ENCODE measurements around the gene EEF2K. TPM values are rescaled to one million over a fixed set of nuclear protein-coding genes. Genes with fewer than 3 reads are reported as not detected.

Gene EEF2K
- total and polyA plus RNA-seq, 2 of the 13 experiments (the other 11 are each of a cell fraction or from before 2014, with no cell fraction given), result 22.0 to 23.8 TPM

GRCh38 chr16:22195695-22196558, 10.2 kb upstream of the EEF2K start (continued):
- TF ChIP-seq UBTF (CRISPR knock-in tag; IDR thresholded peaks at IDR 0.05) (no peak; the same call in 1 of the 2 replicates), DMTF1 (CRISPR knock-in tag; IDR thresholded peaks at IDR 0.05) (0 out of 2 replicates have a peak, but pooled peaks have one; percentile 39), RARG (CRISPR knock-in tag; IDR thresholded peaks at IDR 0.05; ENCODE audit: low read depth) (peak; percentile 29; the same call in 1 of the 2 replicates), ZNF616 (CRISPR knock-in tag; IDR thresholded peaks at IDR 0.05; ENCODE audit: low read depth) (peak; percentile 72; the same call in 1 of the 2 replicates), IKZF5 (CRISPR knock-in tag; IDR thresholded peaks at IDR 0.05) (peak; percentile 98), KDM5A (IDR thresholded peaks at IDR 0.05; ENCODE audit: borderline replicate concordance, low read length) (peak; percentile 81), JUN (CRISPR knock-in tag; IDR thresholded peaks at IDR 0.05) (no peak), GATAD2A (CRISPR knock-in tag; IDR thresholded peaks at IDR 0.05) (peak; percentile 86), MAF1 (CRISPR knock-in tag; IDR thresholded peaks at IDR 0.05; ENCODE audit: borderline replicate concordance) (peak; percentile 100), MTERF4 (CRISPR knock-in tag; IDR thresholded peaks at IDR 0.05) (peak; percentile 88; the same call in 1 of the 2 replicates), THAP7 (CRISPR knock-in tag; IDR thresholded peaks at IDR 0.05) (no peak), IRF2 (CRISPR knock-in tag; IDR thresholded peaks at IDR 0.05) (peak; percentile 89; the same call in 1 of the 2 replicates), ZNF484 (CRISPR knock-in tag; IDR thresholded peaks at IDR 0.05; ENCODE audit: borderline replicate concordance, low read depth) (no peak), ZNF317 (CRISPR knock-in tag; IDR thresholded peaks at IDR 0.05) (no peak), SALL2 (CRISPR knock-in tag; IDR thresholded peaks at IDR 0.05) (peak; percentile 81), PLRG1 (conservative IDR thresholded peaks at IDR 0.05) (no peak), ZNF367 (CRISPR knock-in tag; IDR thresholded peaks at IDR 0.05; ENCODE audit: borderline replicate concordance) (no peak), SP5 (CRISPR knock-in tag; IDR thresholded peaks at IDR 0.05; ENCODE audit: borderline replicate concordance, low read depth) (peak; percentile 96), PTBP1 (IDR thresholded peaks at IDR 0.05; ENCODE audit: low read depth, low read length, poor library complexity, severe bottlenecking) (no peak), ZNF546 (CRISPR knock-in tag; conservative IDR thresholded peaks at IDR 0.05) (peak; percentile 50; the same call in 1 of the 2 replicates)

Measured in HepG2 (cell line).